GM21515 (cell line): ENCODE data around the gene CD59.
"Not testable (repeated sequence)": the region's sequence is repeated elsewhere in the genome, so short reads cannot be mapped to it uniquely, and the experiment has no call there.

ENCODE experiments used
- ATAC-seq: cut with Tn5 transposase; IDR thresholded peaks from one replicate; pipeline ENCODE4 v1.9.1; 2021; ENCODE audit not compliant: unreplicated experiment

CD59 gene

DNA sequence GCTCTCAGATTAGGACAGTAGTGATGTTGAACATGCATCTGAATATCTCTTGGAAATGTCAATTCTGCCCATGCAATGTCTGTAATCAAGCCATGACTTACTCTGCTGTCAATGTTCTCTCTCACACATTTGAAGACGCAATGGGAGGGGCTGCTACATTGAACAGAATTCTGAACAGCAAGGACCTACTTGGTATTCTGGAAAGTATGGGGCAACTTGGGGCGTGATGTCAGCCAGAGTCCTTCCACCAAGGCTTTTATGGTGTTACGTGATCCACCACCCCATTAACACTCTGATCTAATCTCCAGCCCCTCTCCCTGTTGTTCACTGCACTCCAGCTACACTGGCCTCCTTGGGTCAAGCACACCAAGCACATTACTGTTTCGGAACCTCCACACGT is 7.1 kb upstream of the CD59 start:
- no peak for ATAC-seq

DNA sequence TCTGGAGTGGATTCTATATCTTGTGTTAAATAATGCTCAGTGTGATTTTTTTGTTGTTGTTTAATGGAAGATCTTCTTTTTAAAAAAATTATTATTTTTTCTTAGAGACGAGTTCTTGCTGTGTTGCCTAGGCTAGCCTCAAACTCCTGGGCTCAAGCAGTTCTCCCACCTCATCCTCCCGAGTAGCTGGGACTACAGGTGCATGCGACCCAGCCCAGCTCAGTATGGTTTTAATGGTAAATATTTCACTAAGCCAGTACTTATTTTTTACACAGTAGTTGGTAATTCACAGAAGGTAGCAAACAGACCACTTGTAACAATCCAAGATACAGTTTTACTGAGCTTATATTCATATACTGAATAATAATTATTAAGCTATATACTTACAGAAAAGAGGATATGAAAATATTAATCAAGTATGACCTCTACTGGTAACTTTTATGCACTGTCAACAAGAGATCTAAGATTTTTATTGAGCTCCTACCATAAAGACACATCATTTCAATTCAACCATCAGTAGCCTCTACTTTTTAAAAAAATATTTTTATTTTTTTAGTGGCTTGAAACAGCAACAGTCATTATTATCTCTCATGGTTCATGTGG is 6.1 kb upstream of the CD59 start:
- ATAC-seq, result no peak

DNA sequence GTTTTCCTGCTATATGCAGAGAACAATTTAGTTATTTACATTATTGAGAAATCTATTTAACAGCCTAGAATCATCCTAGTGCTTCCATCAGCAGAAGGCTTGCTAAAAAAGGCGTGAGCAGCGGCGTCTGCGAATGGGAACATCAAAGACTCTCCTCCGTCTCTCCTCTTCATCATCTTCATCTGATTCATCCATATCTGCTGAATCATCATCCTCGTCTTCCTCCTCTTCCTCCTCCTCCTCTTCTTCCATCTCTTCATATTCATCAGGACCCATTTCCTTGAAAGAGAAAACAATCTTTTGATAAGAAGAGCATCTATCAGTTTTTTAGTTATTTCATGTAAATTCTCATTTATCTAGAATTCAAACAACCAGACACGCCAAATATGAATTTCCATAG is 5.6 kb upstream of the CD59 start:
- no peak for ATAC-seq

DNA sequence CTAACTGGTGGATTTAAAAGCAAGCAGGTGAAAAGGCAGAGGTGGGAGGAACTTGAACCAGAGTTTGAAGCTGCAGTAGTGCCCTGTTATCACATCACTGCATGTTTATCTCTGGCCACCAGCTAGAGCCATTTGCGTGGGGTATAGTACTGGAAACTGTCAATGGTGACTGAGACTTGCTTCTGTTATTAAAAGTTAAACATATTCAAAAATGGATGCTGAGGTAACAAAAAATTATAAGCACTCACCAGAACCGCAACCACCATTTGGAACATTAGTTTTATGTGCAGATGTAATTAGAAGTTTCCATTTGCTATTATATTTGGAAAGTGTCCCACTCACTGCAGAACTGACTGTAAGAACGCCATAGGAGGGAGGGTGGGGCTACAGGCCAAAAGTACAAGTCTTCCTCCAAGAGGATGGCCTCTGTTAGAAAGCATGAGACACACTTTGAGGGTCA is 1.2 kb upstream of the CD59 start:
- ATAC-seq, result no peak

DNA sequence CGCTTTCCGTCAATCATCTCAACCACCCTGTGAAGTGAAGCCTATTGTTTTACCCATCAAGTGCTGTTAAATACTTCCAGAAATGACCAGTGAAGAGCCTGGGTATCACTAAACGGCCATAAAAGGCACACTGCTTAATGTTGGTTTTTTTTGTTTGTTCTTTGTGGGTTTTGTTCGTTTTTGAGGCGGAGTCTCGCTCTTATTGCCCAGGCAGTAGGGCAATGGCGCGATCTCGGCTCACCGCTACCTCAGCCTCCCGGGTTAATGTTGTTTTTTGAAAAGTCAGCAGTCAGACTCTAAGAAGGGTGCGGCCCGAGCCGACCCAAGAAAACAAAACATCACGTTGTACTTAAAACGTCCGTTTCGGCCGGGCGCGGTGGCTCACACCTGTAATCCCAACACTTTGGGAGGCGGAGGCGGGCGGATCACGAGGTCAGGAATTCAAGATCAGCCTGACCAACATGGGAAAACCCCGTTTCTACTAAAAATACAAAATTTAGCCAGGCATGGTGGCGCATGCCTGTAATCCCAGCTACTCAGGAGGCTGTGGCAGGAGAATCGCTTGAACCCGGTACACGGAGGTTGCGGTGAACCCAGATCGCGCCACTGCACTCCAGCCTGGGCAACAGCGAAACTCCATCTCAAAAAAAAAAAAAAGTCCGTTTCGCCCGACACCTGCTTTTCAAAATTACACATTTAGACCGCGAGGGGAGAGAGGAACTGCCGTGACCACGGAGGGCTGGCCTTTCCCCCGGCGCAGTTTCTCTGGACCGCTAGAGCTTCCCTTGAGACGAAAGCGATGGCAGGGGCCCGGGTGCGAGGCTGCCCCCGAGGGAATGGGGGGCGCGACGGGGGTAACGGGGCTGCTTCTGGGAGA is 714 bp downstream of the CD59 start:
- peak; percentile 49 for ATAC-seq

DNA sequence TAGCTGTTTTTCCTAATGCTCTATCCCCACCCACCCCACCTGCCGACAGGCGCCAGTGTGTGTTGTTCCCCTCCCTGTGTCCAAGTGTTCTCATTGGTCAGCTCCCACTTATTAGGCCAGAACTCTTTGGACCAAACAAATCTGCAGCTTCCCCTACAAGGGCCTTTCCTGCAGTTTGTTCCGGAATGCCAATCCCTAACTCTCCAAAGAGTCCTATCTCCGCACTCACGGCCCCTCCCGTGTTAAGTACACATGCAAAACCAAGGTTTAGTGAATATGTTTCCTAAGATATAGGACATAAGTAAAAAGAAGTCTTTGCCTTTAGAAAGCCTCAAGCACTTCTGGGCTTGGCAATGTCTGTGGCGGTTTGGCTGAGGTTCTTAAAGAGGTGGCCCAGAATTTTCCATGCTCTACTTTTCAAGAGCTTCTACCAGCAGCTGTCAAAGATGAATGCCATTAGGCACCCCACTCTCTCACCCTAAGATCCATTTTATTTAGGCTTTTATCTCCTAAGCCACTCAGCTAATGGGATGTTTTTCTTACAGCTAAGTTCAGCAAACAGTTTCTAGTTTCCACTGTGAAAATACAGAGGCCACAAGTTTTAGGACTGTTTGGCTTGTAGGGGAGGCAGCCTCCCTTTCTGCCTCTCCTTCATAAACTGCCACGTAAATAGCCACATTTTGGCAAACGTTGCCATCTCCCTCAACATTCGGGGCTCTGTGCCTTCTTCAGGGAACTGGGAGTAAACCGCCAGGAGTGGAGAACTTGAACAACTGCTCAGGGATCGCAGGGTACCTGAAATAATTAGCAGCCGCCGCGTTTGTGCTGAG is 1.6 kb downstream of the CD59 start:
- no peak for ATAC-seq

DNA sequence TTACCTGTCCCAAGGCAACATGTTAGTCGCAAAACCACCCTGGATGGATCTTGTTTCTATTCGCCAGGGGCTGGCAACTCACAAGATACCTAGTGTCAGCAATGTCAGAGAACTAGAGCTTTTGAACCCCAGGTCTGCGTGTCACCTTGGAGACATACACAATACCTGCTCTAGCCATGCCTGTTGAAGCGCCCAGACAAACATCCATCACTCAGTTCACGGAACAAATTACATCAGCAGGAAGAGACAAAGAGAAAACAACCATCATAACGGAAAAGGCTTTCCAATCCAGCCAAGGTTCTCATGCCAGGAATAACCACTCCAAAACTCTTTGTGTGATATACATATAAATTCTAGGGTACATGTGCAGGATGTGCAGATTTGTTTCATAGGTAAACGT is 2.2 kb downstream of the CD59 start:
- no peak for ATAC-seq

DNA sequence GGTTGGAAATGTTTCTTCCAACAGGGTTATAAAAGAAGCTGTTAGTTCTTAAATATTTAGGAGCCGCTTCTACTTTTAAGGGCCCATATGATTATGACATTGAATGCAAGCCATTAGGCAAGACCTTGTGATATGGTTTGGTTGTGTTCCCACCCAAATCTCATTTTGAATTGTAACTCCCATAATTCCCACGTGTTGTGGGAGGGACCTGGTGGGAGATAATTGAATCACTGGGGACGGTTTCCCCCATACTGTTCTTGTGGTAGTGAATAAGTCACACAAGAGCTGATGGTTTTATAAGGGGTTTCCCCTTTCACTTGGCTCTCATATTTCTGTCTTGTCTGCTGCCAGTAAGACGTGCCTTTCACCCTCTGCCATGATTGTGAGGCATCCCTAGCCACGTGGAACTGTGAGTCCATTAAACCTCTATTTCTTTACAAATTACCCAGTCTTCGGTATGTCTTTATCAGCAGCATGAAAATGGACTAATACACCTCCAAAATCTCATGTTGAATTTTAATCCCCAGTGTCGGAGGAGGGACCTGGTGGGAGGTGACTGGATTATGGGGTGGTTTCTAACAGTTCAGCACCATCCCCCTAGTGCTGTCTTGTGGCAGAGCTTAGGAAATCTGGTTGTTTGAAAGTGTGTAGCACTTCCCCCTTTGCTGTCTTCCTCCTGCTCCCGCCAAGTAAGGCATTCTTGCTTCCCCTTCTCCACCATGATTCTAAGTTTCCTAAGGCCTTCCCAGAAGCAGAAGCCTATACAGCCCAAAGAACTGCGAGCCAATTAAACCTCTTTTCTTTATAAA is 4.3 kb downstream of the CD59 start:
- ATAC-seq, result no peak

DNA sequence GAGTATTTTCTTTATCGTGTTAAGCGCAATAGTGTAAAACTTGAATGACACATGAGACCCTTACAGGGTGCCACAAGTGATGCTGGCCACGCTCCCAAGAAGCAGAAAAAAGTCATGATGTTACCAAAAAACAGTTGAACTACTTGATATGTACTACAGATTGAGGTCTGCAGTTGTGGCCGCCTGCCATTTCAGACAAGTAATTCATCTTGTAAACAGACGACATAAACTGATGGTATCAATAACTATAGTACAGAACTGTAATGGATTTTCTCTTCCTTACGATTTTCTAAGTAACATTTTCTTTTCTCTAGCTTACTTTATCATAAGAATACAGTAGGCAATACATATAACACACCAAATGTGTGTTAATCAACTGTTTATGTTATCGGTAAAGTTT is 5.5 kb downstream of the CD59 start:
- no peak for ATAC-seq

DNA sequence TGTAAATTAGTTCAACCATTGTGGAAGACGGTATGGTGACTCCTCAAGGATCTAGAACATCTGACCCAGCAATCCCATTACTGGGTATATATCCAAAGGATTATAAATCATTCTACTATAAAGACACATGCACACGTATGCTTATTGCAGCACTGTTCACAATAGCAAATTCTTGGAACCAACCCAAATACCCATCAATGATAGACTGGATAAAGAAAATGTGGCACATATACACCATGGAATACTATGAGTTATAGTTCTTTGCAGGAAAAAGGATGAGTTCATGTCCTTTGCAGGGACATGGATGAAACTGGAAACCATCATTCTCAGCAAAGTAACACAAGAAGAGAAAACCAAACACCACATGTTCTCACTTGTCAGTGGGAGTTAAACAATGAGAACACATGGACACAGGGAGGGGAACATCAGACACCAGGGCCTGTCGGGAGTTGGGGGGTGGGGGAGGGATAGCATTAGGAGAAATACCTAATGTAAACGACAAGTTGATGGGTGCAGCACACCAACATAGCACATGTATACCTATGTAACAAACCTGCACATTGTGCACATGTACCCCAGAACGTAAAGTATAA is 7.1 kb downstream of the CD59 start:
- ATAC-seq, result not testable (repeated sequence)

DNA sequence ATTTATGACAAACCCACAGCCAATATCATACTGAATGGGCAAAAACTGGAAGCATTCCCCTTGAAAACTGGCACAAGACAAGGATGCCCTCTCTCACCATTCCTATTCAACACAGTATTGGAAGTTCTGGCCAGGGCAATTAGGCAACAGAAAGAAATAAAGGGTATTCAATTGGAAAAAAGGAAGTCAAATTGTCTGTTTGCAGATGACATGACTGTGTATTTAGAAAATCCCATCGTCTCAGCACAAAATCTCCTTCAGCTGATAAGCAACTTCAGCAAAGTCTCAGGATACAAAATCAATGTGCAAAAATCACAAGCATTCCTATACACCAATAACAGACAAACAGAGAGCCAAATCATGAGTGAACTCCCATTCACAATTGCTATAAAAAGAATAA is 8.7 kb downstream of the CD59 start:
- ATAC-seq, result not testable (repeated sequence)

DNA sequence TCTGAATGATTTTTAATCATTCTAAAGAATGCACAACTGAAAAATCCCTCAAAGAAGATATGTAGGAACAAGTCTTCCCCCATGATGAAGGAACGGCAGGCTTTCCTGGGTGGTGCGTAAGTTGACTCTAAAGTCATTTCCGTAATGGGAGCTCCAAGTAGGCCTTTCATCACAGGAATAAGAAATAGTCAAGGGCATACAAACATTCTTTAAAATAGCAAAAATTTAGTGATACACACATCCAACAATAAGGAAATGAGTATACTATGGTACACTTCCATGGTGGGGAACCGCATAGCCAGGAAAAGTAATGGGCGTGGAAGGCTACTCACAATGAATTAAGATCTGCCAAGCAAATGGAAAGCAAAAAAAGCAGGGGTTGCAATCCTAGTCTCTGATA is 10.7 kb downstream of the CD59 start:
- no peak for ATAC-seq

DNA sequence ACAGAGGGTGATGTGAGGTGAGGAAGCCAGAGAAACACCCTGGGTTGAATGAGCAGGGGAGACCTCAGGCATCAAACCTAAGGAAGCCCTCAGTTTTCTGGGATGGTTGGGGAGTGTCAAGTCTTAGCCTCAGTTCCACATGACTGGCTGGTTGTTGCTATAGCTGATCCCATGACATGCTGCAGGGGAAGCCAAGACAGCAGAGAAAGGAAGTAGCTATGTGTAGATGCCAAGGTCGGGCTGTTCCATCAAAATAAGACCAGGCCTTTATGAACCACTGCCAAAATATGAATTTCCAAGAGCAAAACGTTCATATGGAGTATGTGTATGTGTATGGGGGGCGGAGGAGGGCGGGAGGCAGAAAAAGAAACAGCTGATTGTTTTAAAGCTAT is 11.6 kb downstream of the CD59 start:
- ATAC-seq, result no peak

DNA sequence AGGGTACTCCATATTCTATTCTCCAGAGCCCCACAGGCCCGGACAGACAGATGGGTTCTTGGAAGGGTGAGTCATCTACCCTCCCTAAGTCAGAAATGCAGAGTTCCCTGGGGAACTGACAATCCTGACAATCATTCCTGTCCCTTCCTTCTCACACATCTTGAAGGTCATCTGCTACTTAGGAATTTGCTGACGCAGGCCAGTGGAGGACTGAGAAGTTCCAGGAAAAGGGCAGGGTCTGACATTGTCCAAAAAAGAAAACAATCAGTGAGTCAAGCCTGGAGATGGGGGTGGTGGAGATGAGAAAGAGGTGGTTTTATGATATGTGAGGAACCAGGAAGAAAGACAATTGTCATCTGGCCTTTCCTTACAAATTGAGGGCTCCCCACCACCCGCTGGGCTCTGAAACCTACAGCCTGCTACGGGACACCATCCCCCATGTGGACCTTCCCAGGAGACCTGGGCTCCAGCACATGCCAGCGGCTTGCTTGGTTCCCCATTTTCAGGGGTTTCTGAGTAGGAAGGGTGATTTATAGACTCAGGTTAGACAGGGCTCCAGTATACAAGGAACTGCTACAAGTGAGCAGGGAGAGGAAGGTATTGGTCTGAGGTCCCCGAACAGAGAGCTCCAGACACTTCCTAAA is 12.9 kb downstream of the CD59 start:
- peak; percentile 20 for ATAC-seq

DNA sequence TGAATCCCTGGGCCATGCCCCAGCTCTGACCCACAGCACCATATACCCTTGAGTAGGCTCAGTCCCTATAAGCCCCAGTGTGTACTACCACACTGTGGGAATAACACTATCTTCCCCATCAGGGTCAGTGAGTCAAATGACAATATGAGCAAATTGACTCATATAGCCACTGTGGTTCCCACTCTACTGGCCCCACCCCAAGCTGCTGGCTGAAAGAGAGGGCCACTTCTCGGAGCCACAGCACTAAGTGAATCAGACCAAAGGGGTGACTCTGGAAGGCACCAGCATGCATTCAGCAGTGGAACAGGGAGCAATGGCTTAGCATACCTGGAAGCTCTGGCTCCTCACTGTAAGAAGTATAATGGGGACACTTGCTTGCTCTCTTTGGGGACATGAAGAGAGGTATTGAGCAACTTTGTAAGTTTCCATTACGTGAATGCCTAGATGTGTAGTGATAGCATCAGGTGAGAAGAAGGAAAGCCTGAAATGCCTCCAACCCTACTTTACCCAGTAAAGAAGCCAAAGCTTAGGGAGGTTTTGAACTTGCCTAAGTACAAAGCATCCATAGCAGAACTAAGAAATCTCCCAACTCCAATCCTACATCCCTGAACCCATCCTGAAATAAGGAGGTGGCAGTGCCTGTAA is 13.5 kb downstream of the CD59 start:
- peak; percentile 66 for ATAC-seq

DNA sequence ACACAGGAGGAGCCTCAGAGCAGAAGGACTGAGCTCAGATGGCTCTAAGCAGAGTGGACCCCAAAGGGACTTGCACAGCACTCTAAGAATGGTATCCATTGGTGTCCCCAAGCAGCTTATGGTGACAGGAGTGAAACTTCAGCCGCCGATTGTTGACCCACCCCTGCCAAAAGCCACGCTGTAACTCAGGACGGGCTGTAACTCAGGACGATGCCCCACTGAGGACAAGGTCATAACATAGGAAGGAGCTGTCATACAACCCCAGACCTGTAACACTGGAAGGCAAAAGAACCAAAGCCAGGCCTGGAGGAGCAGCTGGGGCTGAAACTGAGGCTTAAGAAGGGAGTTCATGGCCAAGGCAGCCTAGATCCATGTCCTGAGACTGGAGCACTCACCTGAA is 14.2 kb downstream of the CD59 start:
- no peak for ATAC-seq

DNA sequence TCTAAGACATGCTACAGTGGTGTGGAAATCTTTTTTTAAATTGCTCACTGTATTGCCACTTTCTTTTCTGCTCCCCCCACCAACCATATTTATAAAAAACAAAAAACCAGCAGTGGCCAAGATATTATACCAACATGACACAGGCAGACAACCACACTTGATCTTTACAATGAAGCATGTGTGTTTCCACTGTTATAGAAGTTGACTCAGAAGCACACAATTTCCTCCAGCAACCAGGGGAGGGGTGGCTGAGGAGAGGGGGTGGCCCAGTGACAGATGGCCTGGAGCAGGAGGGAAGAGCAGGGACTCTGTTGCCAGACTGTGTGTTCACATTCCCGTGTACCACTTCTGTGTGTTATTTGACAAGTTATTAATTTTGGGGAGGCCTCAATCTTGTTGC is 14.8 kb downstream of the CD59 start:
- no peak for ATAC-seq

DNA sequence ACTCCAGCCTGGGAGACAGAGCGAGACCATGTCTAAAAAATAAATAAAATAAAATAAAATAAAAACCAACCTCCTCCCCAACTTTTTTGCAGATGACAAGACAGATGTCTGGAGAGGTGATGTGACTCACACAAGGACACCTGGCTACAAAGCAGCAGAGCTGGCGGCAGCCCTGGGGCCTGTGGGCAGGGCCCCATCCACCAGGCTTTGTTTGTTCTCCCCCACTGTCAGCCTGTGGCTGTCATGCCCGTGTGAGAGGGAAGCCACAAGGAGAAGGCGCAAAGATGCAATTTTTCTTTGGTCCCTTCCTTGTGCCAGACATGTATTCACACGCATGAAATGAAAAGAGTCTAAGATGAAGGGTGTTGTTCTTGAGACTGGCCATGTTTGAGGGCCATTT is 16.6 kb downstream of the CD59 start:
- no peak for ATAC-seq

DNA sequence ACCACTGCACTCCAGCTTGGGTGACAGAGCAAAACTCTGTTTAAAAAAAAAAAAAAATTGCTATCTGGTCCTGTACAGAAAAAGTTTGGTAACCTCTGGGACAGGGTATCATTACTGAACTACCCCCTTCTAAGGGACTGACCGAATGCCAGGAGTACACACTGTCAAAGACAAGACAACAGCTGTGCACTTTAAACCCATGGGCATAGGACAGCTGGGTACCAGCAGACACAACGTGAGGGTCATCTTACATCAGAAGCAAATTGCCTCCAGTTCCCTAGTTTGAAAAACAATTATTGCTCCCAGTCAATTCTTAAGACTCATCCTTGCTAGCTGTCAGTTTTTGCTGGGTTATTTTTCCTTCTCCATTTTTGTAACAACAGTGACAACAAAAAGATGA is 17.8 kb downstream of the CD59 start:
- ATAC-seq, result no peak

DNA sequence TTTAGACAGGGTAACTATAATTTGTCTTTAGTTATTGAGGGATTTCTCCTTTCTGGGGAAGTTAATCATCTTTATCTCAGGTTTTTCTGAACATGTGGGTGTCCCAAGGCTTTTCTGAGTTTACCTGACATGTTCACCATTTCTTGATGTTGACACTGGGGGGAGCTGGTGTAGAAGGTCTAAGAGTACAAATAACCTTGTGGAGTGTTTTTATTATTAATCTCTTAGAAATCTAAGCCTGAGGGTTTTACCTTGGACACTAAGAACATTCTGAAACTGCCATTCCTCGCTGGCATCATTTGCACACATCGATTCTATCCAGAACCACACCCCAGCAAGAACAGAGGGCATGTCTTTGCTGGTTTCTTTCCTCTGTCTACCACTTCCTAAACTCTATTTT is 20.0 kb downstream of the CD59 start:
- no peak for ATAC-seq
